Brain microvascular endothelial cell (primary cell): Measurements from ENCODE around the gene ANO10.

Source experiments
- DNase-seq: peaks from one replicate; pipeline ENCODE4 v3.0.0-alpha.2; 2020
- H3K27ac ChIP-seq: fragments of 250-450 bp; sonication (Bioruptor Pico); 2 replicates; pipeline ENCODE4 v1.5.1; 2020; ENCODE audit warnings: mild to moderate bottlenecking, moderate library complexity
- H3K27me3 ChIP-seq: fragments of 250-450 bp; sonication (Bioruptor Pico); replicated peaks from 2 replicates; pipeline ENCODE4 v1.5.1; 2020; ENCODE audit warnings: mild to moderate bottlenecking
- H3K36me3 ChIP-seq: fragments of 250-450 bp; sonication (Bioruptor Pico); replicated peaks from 2 replicates; pipeline ENCODE4 v1.5.1; 2020; ENCODE audit warnings: mild to moderate bottlenecking
- H3K4me3 ChIP-seq: 2 replicates; pipeline ENCODE4 v1.5.1; 2011; ENCODE audit warnings: low read depth, mild to moderate bottlenecking, control low read depth, low read length, moderate library complexity
- in situ Hi-C: cut with HindIII; loops from 2 replicates; pipeline ENCODE4 v1.10.0; 2017; ENCODE audit warnings: low sequenced_read_pairs, low pct_ligation_motif_present
- TF ChIP-seq, protein P1 (sequence below): IDR thresholded peaks from 2 replicates; pipeline ENCODE4 v1.5.1; 2011; ENCODE audit warnings: low read depth, mild to moderate bottlenecking, moderate library complexity, low read length, control low read depth, inconsistent platforms; ENCODE audit errors: missing control alignments

Gene ANO10

DNA sequence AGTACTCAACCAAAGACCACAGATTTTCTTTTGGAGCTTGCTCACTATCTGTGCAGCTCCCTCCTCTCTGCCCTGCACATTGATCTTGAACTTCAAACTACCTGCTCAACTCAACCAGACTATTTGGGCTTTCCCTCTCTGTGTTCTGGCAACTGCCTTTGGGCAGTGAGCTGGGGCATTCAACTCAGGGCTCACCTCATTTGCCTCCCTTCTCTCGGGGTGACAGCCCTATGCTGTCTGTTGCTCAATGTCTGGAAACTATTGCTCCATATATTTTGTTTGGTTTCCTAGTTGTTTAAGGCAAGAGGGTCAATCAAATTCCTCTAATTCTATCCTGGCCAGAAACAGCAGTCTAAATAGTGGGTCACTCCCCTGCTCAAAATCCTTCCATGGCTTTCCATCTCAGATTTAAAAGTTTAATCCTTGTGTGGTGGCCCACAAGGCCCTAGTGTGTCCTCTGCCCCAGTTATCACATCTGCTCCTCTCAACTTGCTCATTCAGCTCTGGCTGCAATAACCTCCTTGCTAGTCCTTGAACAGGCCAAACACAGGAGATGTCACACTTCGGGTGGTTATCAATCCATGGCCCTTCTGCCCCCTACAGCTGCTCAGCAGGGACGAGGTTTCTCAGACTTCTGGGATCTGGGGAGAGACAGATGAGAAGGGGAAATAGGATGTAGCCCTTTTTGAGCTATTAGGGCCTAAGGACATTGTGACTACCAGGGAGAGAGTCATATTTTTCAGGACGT lies 267.7 kb downstream of the ANO10 start:
- DNase-seq, result no peak
- H3K27ac ChIP-seq, result no peak overlapping the region
- peaks cover 6% of the 10 kb centered on the region for H3K36me3 ChIP-seq
- H3K4me3 ChIP-seq, result no peak overlapping the region
- no peaks in the 10 kb centered on the region for H3K27me3 ChIP-seq
- in situ Hi-C loops, result no loop called here
- TF ChIP-seq, protein P1, sequence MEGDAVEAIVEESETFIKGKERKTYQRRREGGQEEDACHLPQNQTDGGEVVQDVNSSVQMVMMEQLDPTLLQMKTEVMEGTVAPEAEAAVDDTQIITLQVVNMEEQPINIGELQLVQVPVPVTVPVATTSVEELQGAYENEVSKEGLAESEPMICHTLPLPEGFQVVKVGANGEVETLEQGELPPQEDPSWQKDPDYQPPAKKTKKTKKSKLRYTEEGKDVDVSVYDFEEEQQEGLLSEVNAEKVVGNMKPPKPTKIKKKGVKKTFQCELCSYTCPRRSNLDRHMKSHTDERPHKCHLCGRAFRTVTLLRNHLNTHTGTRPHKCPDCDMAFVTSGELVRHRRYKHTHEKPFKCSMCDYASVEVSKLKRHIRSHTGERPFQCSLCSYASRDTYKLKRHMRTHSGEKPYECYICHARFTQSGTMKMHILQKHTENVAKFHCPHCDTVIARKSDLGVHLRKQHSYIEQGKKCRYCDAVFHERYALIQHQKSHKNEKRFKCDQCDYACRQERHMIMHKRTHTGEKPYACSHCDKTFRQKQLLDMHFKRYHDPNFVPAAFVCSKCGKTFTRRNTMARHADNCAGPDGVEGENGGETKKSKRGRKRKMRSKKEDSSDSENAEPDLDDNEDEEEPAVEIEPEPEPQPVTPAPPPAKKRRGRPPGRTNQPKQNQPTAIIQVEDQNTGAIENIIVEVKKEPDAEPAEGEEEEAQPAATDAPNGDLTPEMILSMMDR, result no peak

DNA sequence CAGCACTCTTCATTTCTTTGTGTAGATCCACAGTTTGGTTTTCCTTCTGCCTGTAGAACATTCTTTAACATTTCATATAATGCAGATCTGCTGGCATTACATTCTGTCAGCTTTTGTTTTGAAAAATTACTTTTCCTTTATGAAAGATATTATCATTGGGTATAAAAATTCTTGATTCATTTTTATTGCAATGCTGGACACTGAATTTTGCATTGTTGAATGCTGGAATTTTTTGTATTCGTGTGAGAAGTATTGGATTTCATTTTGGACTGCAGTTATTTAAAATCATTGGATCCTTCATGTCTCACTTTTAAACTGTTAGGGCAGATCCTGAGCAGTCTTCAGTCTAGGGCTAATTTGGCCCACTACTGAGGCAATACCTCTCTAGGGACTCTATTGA lies 268.4 kb downstream of the ANO10 start:
- Histone ChIP-seq H3K36me3 (peaks cover 11% of the 10 kb centered on the region), H3K27ac (no peak overlapping the region), H3K4me3 (no peak overlapping the region), H3K27me3 (no peaks in the 10 kb centered on the region)
- DNase-seq, result no peak
- in situ Hi-C loops, result no loop called here
- TF ChIP-seq, protein P1, result no peak

DNA sequence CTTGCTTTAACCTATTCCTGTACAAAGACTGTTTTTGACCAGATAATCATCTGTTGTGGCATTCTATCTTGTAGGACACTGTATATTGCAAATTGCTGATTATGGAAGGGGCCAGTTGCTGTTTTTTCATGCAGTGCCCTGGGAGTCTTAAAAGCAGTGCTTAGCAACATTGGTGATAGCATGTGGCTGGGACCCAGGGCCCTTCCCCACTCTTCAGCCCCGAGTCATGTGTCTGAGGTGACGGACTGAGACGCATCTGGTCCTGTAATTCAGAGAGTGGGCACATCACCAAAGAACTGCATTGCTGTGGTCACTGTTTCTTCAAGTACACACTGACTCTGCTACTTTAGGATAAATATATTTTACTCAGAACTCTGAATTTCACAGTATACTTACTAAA lies 272.1 kb downstream of the ANO10 start:
- TF ChIP-seq, protein P1, result no peak
- Histone ChIP-seq H3K27me3 (no peaks in the 10 kb centered on the region), H3K36me3 (peaks cover 29% of the 10 kb centered on the region), H3K4me3 (no peak overlapping the region), H3K27ac (no peak overlapping the region)
- DNase-seq, result peak; percentile 9
- in situ Hi-C loops, result no loop called here

DNA sequence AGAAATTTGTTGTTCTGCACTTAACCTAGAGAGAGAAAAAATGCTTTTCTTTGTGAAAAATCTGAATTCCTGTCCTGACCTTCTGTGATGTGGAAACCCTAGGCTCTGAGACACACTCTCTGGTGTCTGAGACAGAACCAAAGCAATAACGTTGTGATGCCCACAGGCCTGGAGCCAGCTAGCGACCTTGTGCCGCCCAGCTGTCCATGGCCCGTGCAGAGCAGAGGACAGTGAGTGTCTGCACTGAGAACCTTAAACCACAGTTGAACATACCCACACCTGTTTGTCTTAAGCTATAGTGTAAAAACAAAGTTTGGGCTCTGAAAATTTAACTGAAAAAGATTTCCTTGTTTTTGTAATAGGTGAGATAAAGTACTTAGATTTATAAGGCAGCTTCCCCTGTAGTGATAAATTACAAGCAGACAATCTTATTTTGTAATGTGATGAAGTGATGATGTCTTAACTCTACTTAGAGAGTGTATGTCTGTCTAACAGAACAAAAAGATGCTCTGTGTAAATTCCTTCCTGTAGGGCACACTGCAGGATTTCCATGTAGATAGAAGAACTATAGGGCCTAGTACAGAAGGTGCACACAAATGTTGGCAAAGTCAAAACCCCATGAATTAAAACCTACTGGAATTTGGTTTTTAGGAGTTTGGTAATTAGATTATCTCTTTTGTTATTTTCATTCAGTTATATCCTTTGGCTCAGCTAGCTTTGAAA lies 272.8 kb downstream of the ANO10 start:
- Histone ChIP-seq H3K36me3 (peaks cover 29% of the 10 kb centered on the region), H3K27ac (no peak overlapping the region), H3K27me3 (no peaks in the 10 kb centered on the region), H3K4me3 (no peak overlapping the region)
- DNase-seq, result no peak
- TF ChIP-seq, protein P1, result no peak
- in situ Hi-C loops, result no loop called here

DNA sequence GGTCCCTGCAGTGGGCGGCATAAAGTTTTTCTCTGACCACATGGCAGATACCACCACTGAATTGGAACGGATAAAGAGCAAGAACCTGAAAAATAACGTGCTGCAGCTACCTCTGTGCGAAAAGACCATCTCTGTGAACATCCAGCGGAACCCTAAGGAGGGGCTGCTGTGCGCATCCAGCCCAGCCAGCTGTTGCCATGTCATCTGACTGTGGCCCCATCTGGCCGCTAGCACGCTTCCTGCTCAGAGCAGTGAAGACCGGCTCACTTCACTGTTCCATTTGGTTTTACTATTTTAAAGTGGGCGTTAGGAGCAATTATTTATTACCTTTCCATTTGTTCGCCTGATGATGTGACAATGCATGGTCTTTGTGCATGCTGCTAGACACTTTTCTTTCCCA lies 273.5 kb downstream of the ANO10 start:
- TF ChIP-seq, protein P1, result no peak
- Histone ChIP-seq H3K36me3 (peaks cover 31% of the 10 kb centered on the region), H3K4me3 (no peak overlapping the region), H3K27ac (no peak overlapping the region), H3K27me3 (no peaks in the 10 kb centered on the region)
- in situ Hi-C loops, result no loop called here
- no peak for DNase-seq
